Stomach (tissue), 4 donors: ENCODE measurements around the gene ERMAP.
"Not testable (repeated sequence)": the region's sequence is repeated elsewhere in the genome, so short reads cannot be mapped to it uniquely, and the experiment has no call there.

ENCODE experiments used
- EP300 ChIP-seq: sonication (generic); formaldehyde crosslinking; IDR thresholded peaks from one replicate; pipeline ENCODE4 v1.6.1; 2017; ENCODE audit warnings: antibody characterized with exemption
- POLR2A ChIP-seq, 4 donors: fragments of 450-650 bp; IDR thresholded peaks; one replicate each; pipeline ENCODE4 v1.6.1; 2016; ENCODE audit warnings: antibody characterized with exemption in 4 of 4, control low read depth in 2 of 4, mild to moderate bottlenecking in 1 of 4, moderate library complexity in 1 of 4
- POLR2AphosphoS5 ChIP-seq, 3 donors: sonication (generic); formaldehyde crosslinking; IDR thresholded peaks; one replicate each; pipeline ENCODE4 v1.6.1; 2016; ENCODE audit warnings: antibody characterized with exemption in 3 of 3
- TF ChIP-seq, protein P1 (sequence below), 7 experiments: fragments of 450-650 bp in 4 of 7; fragments of 200-600 bp in 3 of 7; sonication (generic) in 3 of 7; IDR thresholded peaks; one replicate each; pipeline ENCODE4 v1.5.1; 2016 to 2019; ENCODE audit warnings: antibody characterized with exemption in 7 of 7, control low read depth in 2 of 7, mild to moderate bottlenecking in 1 of 7

- TF ChIP-seq, protein P1, sequence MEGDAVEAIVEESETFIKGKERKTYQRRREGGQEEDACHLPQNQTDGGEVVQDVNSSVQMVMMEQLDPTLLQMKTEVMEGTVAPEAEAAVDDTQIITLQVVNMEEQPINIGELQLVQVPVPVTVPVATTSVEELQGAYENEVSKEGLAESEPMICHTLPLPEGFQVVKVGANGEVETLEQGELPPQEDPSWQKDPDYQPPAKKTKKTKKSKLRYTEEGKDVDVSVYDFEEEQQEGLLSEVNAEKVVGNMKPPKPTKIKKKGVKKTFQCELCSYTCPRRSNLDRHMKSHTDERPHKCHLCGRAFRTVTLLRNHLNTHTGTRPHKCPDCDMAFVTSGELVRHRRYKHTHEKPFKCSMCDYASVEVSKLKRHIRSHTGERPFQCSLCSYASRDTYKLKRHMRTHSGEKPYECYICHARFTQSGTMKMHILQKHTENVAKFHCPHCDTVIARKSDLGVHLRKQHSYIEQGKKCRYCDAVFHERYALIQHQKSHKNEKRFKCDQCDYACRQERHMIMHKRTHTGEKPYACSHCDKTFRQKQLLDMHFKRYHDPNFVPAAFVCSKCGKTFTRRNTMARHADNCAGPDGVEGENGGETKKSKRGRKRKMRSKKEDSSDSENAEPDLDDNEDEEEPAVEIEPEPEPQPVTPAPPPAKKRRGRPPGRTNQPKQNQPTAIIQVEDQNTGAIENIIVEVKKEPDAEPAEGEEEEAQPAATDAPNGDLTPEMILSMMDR (IDR thresholded peaks at IDR 0.05): not testable (repeated sequence)
- TF ChIP-seq POLR2A (IDR thresholded peaks at IDR 0.05); EP300; POLR2AphosphoS5 (IDR thresholded peaks at IDR 0.05): not testable (repeated sequence)
These were observed 52.8 kb downstream of the ERMAP start for GRCh38 chr1:42869751-42870150.
